ENCODE measurements around the gene ARPIN. TPM values are rescaled to one million over a fixed set of nuclear protein-coding genes. Genes with fewer than 3 reads are reported as not detected.

Gene ARPIN
- polyA plus RNA-seq, 2 of the 4 experiments (the other 2 are of a cell fraction) = 17.2 to 20.3 TPM

DNA sequence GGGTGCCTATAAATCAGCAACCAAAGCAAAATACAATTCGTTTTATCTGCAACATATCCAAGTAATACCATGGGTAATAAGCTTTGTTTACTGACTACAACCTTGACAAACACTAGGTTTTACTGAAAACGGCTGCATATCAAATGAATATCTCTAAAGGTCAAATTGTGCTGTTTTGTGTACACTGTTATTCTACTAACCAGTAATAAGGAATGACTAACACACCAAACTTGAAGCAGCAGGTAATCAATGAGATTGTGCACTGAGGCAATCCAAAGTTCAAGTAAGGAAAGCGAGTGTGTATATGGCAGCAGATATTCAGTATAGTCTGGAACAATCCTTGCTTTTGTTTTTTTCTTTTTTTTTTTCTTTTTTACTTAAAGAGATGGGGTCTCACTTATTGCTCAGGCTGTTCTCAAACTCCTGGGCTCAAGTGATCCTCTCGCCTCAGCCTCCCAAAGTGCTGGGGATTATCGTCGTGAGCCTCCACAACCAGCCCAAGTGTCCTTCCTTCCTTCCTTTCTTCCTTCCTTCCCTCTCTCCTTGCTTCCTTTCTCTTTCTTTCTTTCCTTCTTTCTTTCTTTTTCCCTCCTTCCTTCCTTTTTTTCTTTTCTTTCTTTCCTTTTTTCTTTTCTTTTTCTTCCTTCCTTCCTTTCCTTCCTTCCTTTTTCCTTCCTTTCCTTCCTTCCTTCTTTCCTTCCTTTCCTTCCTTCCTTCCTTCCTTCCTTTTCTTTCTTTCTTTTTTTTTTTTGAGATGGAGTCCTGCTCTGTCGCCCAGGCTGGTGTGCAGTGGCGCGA, 53.9 kb downstream of the ARPIN start:
- no peak overlapping the region for H3K4me3 ChIP-seq
- no peak for TF ChIP-seq BCL3 (IDR thresholded peaks at IDR 0.05)
- TF ChIP-seq EHMT2 (IDR thresholded peaks at IDR 0.05; ENCODE audit: low read depth) = no peak
- no peak for TF ChIP-seq RFX5 (IDR thresholded peaks at IDR 0.05)
- no peak for TF ChIP-seq EP300 (IDR thresholded peaks at IDR 0.05)
- TF ChIP-seq, protein P1, sequence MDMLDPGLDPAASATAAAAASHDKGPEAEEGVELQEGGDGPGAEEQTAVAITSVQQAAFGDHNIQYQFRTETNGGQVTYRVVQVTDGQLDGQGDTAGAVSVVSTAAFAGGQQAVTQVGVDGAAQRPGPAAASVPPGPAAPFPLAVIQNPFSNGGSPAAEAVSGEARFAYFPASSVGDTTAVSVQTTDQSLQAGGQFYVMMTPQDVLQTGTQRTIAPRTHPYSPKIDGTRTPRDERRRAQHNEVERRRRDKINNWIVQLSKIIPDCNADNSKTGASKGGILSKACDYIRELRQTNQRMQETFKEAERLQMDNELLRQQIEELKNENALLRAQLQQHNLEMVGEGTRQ (IDR thresholded peaks at IDR 0.05) = no peak
- TF ChIP-seq E2F6 (IDR thresholded peaks at IDR 0.05; ENCODE audit: borderline replicate concordance, low read depth) = no peak
- no peak for TF ChIP-seq ESRRA (IDR thresholded peaks at IDR 0.05; ENCODE audit: borderline replicate concordance, low read length)
- no peak for TF ChIP-seq RCOR1 (IDR thresholded peaks at IDR 0.05; ENCODE audit: low read depth, low read length)
- TF ChIP-seq NFE2L2 (conservative IDR thresholded peaks at IDR 0.05; ENCODE audit: low read length) = no peak
- no peak for TF ChIP-seq HDAC2 (IDR thresholded peaks at IDR 0.05)
- no peak for TF ChIP-seq RAD21 (conservative IDR thresholded peaks at IDR 0.05 in 1 of 2, IDR thresholded peaks at IDR 0.05 in 1 of 2)
- no peak for TF ChIP-seq ZFP36 (IDR thresholded peaks at IDR 0.05; ENCODE audit: borderline replicate concordance, partially characterized antibody)
- TF ChIP-seq MYC (IDR thresholded peaks at IDR 0.05; ENCODE audit: borderline replicate concordance, low read length) = no peak
- no peak for TF ChIP-seq HES2 (IDR thresholded peaks at IDR 0.05)
- TF ChIP-seq ATOH8 (CRISPR knock-in tag; IDR thresholded peaks at IDR 0.05; ENCODE audit: low read depth) = no peak
- no peak for TF ChIP-seq PBX3 (IDR thresholded peaks at IDR 0.05)
- TF ChIP-seq CHD4 (IDR thresholded peaks at IDR 0.05; ENCODE audit: borderline replicate concordance) = no peak
- TF ChIP-seq JUN (IDR thresholded peaks at IDR 0.05) = no peak
- TF ChIP-seq POLR2A (IDR thresholded peaks at IDR 0.05; ENCODE audit: low read length) = no peak
- TF ChIP-seq, protein P2, sequence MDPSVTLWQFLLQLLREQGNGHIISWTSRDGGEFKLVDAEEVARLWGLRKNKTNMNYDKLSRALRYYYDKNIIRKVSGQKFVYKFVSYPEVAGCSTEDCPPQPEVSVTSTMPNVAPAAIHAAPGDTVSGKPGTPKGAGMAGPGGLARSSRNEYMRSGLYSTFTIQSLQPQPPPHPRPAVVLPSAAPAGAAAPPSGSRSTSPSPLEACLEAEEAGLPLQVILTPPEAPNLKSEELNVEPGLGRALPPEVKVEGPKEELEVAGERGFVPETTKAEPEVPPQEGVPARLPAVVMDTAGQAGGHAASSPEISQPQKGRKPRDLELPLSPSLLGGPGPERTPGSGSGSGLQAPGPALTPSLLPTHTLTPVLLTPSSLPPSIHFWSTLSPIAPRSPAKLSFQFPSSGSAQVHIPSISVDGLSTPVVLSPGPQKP (IDR thresholded peaks at IDR 0.05; ENCODE audit: low read depth, low read length) = no peak
- peak overlapping the region in 1 of 2 experiments; percentile 39; a peak in 2 of 6 replicates for H3K27ac ChIP-seq
- DNase-seq (ENCODE audit: low read depth in 1 of 2, low spot score in 1 of 2) (no peak), FAIRE-seq (no peak), ATAC-seq (peak in 1 of 2 experiments; percentile 47; a peak in 4 of 6 replicates)
- H3K9me3 ChIP-seq = no peaks in the 10 kb centered on the region
- H3K4me2 ChIP-seq = peak overlapping the region; percentile 53
- CTCF ChIA-PET = interaction anchor here (1.0 to 3.4 kb wide), 2 partner anchors 98 to 213 kb away, joined by 3 to 17 read pairs; no protein-coding TSS in a partner anchor
- POLR2A ChIA-PET = no interaction called here
- H3K4me1 ChIP-seq = peaks cover 23% of the 10 kb centered on the region
- WGBS (ENCODE audit: missing lambda C conversion rate) = 73% methylated on average over 9 of the region's 9 CpGs

All from A549 (cell line).